Measurements from ENCODE around the gene PCSK5.
"Not testable (repeated sequence)": the region's sequence is repeated elsewhere in the genome, so short reads cannot be mapped to it uniquely, and the experiment has no call there.

PCSK5 gene

GRCh38 chr9:75962662-75963036 is 72.2 kb downstream of the PCSK5 start:
- TF ChIP-seq CTCF (IDR thresholded peaks at IDR 0.05; ENCODE audit: low read depth, low read length, missing control alignments) = no peak
- H3K4me3 ChIP-seq (replicated peaks; ENCODE audit: low read depth, low read length) = no peak overlapping the region
- no peak for DNase-seq (ENCODE audit: extremely low read depth, low read depth)

- not testable (repeated sequence) for DNase-seq (ENCODE audit: extremely low read depth, low read depth); H3K4me3 ChIP-seq (replicated peaks; ENCODE audit: low read depth, low read length)
These were observed 72.8 kb downstream of the PCSK5 start for GRCh38 chr9:75963321-75963720.

GRCh38 chr9:75964427-75964826 is 74.0 kb downstream of the PCSK5 start:
- no peak for DNase-seq (ENCODE audit: extremely low read depth, low read depth)
- no peak overlapping the region for H3K4me3 ChIP-seq (replicated peaks; ENCODE audit: low read depth, low read length)
- TF ChIP-seq CTCF (IDR thresholded peaks at IDR 0.05; ENCODE audit: low read depth, low read length, missing control alignments) = no peak

GRCh38 chr9:75965231-75965630 is 74.8 kb downstream of the PCSK5 start:
- DNase-seq (ENCODE audit: extremely low read depth, low read depth) = no peak
- no peak overlapping the region for H3K4me3 ChIP-seq (replicated peaks; ENCODE audit: low read depth, low read length)
- no peak for TF ChIP-seq CTCF (IDR thresholded peaks at IDR 0.05; ENCODE audit: low read depth, low read length, missing control alignments)

GRCh38 chr9:75967556-75967955 is 77.1 kb downstream of the PCSK5 start:
- TF ChIP-seq CTCF (IDR thresholded peaks at IDR 0.05; ENCODE audit: low read depth, low read length, missing control alignments) = no peak
- H3K4me3 ChIP-seq (replicated peaks; ENCODE audit: low read depth, low read length) = no peak overlapping the region
- DNase-seq (ENCODE audit: extremely low read depth, low read depth) = no peak

GRCh38 chr9:75974016-75974766 is 83.7 kb downstream of the PCSK5 start:
- no peak overlapping the region for H3K4me3 ChIP-seq (replicated peaks; ENCODE audit: low read depth, low read length)
- no peak for DNase-seq (ENCODE audit: extremely low read depth, low read depth)
- TF ChIP-seq CTCF (IDR thresholded peaks at IDR 0.05; ENCODE audit: low read depth, low read length, missing control alignments) = no peak

- TF ChIP-seq CTCF (IDR thresholded peaks at IDR 0.05; ENCODE audit: low read depth, low read length, missing control alignments) = no peak
- DNase-seq (ENCODE audit: extremely low read depth, low read depth) = no peak
- H3K4me3 ChIP-seq (replicated peaks; ENCODE audit: low read depth, low read length) = no peak overlapping the region
These were observed 84.6 kb downstream of the PCSK5 start for GRCh38 chr9:75975071-75975470.

All from HFF-Myc (cell line).